H1 (cell line): ENCODE data around the gene LCT. TPM values are rescaled to one million over a fixed set of nuclear protein-coding genes. Genes with fewer than 3 reads are reported as not detected.

ENCODE experiments used
- CTCF ChIA-PET: fragments of 300-600 bp; sonication (Branson Sonifier 250); formaldehyde crosslinking; loops from one replicate; lab custom pipeline; 2021; ENCODE audit not compliant: partially characterized antibody; lab: Charles Lee
- POLR2A ChIA-PET: fragments of 300-600 bp; sonication (Branson Sonifier 250); formaldehyde crosslinking; loops from one replicate; lab custom pipeline; 2021; ENCODE audit warnings: inconsistent platforms; ENCODE audit not compliant: partially characterized antibody; lab: Charles Lee
- DNase-seq, 2 experiments: peaks; one replicate each; pipeline versions ENCODE4 v3.0.0 to v3.0.0-alpha.2; 2010 to 2022; ENCODE audit warnings: low spot score in 2 of 2, low read depth in 1 of 2, mixed read lengths in 1 of 2
- FAIRE-seq: peaks from 2 replicates; lab custom pipeline; 2011; peaks lifted over from hg19 to GRCh38; lab: Jason Lieb, UNC
- H2AFZ ChIP-seq: 2 replicates; pipeline ENCODE4 v1.8.1; 2012; ENCODE audit warnings: low read length, inconsistent platforms
- H2AK5ac ChIP-seq: 2 replicates; pipeline ENCODE4 v1.6.1; 2013; ENCODE audit warnings: low read depth, low read length
- H2BK120ac ChIP-seq: replicated peaks from 2 replicates; pipeline ENCODE3; 2013; ENCODE audit warnings: low read depth, low read length, inconsistent platforms
- H2BK12ac ChIP-seq: 2 replicates; pipeline ENCODE4 v1.6.1; 2013; ENCODE audit warnings: low read depth, low read length
- H2BK15ac ChIP-seq: 2 replicates; pipeline ENCODE4 v1.6.1; 2013; ENCODE audit warnings: low read length
- H2BK20ac ChIP-seq: 2 replicates; pipeline ENCODE4 v1.6.1; 2013; ENCODE audit warnings: low read length
- H2BK5ac ChIP-seq: 2 replicates; pipeline ENCODE4 v1.6.1; 2013; ENCODE audit warnings: low read depth, low read length
- H3K14ac ChIP-seq: 2 replicates; pipeline ENCODE4 v1.6.1; 2013; ENCODE audit warnings: inconsistent platforms; ENCODE audit not compliant: insufficient read length
- H3K18ac ChIP-seq: 2 replicates; pipeline ENCODE4 v1.6.1; 2013; ENCODE audit warnings: low read length; ENCODE audit errors: extremely low read depth
- H3K23ac ChIP-seq: 2 replicates; pipeline ENCODE4 v1.6.1; 2013; ENCODE audit warnings: inconsistent platforms; ENCODE audit not compliant: insufficient read length
- H3K23me2 ChIP-seq: 2 replicates; pipeline ENCODE4 v1.6.1; 2013; ENCODE audit warnings: low read depth, low read length
- H3K27ac ChIP-seq: 2 replicates; pipeline ENCODE4 v1.6.1; 2011; ENCODE audit warnings: low read depth, low read length, inconsistent platforms
- H3K27me3 ChIP-seq, 4 experiments: replicated peaks in 1 of 4; 1 replicate in 1 of 4; 2 replicates in 3 of 4; pipeline versions ENCODE4 v1.6.1 to v1.8.1; 2011 to 2013; ENCODE audit warnings: low read length in 3 of 4, mild to moderate bottlenecking in 3 of 4, inconsistent platforms in 2 of 4, mixed read lengths in 2 of 4, moderate library complexity in 1 of 4; ENCODE audit not compliant: control insufficient read depth in 3 of 4, insufficient read depth in 3 of 4; ENCODE audit errors: extremely low read depth in 1 of 4
- H3K36me3 ChIP-seq, 4 experiments: 2 replicates each; pipeline versions ENCODE4 v1.6.1 to v1.8.1; 2011 to 2013; ENCODE audit warnings: mild to moderate bottlenecking in 4 of 4, low read length in 3 of 4, moderate library complexity in 2 of 4, control low read depth in 1 of 4, inconsistent platforms in 1 of 4; ENCODE audit not compliant: insufficient read depth in 4 of 4, control insufficient read depth in 2 of 4
- H3K4ac ChIP-seq: replicated peaks from 2 replicates; pipeline ENCODE3; 2013; ENCODE audit warnings: low read length, low read depth, mixed read lengths, inconsistent platforms; ENCODE audit not compliant: insufficient read length
- H3K4me1 ChIP-seq, 4 experiments: replicated peaks in 1 of 4; 1 replicate in 1 of 4; 2 replicates in 3 of 4; pipeline versions ENCODE4 v1.6.1 to v1.8.1; 2011 to 2013; ENCODE audit warnings: low read length in 3 of 4, inconsistent platforms in 2 of 4, mixed read lengths in 1 of 4; ENCODE audit not compliant: insufficient read depth in 4 of 4, control insufficient read depth in 3 of 4
- H3K4me2 ChIP-seq, 2 experiments: 2 replicates each; pipeline versions ENCODE4 v1.6.1 to v1.8.1; 2011 to 2013; ENCODE audit warnings: low read depth in 2 of 2, low read length in 2 of 2, control low read depth in 1 of 2, inconsistent platforms in 1 of 2, mild to moderate bottlenecking in 1 of 2; ENCODE audit not compliant: insufficient read depth in 1 of 2
- H3K4me3 ChIP-seq, 4 experiments: fragments of 200-600, 300-600 bp in 1 of 4; sonication (generic), shearing (Covaris generic), sonication (Bioruptor Twin) in 1 of 4; 2 replicates each; pipeline versions ENCODE4 v1.5.1 to v1.8.1; 2011 to 2016; ENCODE audit warnings: low read length in 4 of 4, low read depth in 3 of 4, control low read depth in 2 of 4, inconsistent platforms in 2 of 4, mild to moderate bottlenecking in 2 of 4, mixed read lengths in 1 of 4, moderate library complexity in 1 of 4; ENCODE audit not compliant: insufficient read depth in 2 of 4; ENCODE audit errors: extremely low read depth in 1 of 4
- H3K56ac ChIP-seq: replicated peaks from 2 replicates; pipeline ENCODE3; 2013; ENCODE audit warnings: low read depth, mild to moderate bottlenecking, mixed read lengths, low read length, inconsistent platforms; ENCODE audit not compliant: insufficient read length
- H3K79me1 ChIP-seq: 2 replicates; pipeline ENCODE4 v1.6.1; 2013; ENCODE audit warnings: low read depth, low read length, control low read depth
- H3K79me2 ChIP-seq, 2 experiments: 2 replicates each; pipeline versions ENCODE4 v1.6.1 to v1.8.1; 2012 to 2013; ENCODE audit warnings: low read length in 2 of 2, mild to moderate bottlenecking in 2 of 2, inconsistent platforms in 1 of 2; ENCODE audit not compliant: insufficient read depth in 2 of 2, control insufficient read depth in 1 of 2
- H3K9ac ChIP-seq, 4 experiments: replicated peaks in 1 of 4; 1 replicate in 1 of 4; 2 replicates in 3 of 4; pipeline versions ENCODE4 v1.6.1 to v1.8.1; 2011 to 2013; ENCODE audit warnings: low read depth in 3 of 4, low read length in 3 of 4, control low read depth in 2 of 4, mild to moderate bottlenecking in 2 of 4, moderate library complexity in 2 of 4, inconsistent platforms in 1 of 4; ENCODE audit errors: extremely low read depth in 1 of 4
- H3K9me3 ChIP-seq, 2 experiments: 2 replicates each; pipeline versions ENCODE4 v1.6.1 to v1.8.1; 2012 to 2013; ENCODE audit warnings: mild to moderate bottlenecking in 2 of 2, moderate library complexity in 2 of 2, control low read depth in 1 of 2, inconsistent platforms in 1 of 2, low read depth in 1 of 2, low read length in 1 of 2, mixed read lengths in 1 of 2; ENCODE audit not compliant: insufficient read depth in 2 of 2
- H4K20me1 ChIP-seq, 2 experiments: replicated peaks in 1 of 2; 2 replicates each; pipeline versions ENCODE3 to v1.8.1; 2011 to 2013; ENCODE audit warnings: inconsistent platforms in 2 of 2, low read length in 2 of 2, mild to moderate bottlenecking in 1 of 2; ENCODE audit not compliant: insufficient read depth in 2 of 2, control insufficient read depth in 1 of 2
- H4K5ac ChIP-seq: 2 replicates; pipeline ENCODE4 v1.6.1; 2013; ENCODE audit warnings: low read length, low read depth, mixed read lengths, inconsistent platforms; ENCODE audit not compliant: insufficient read length
- H4K8ac ChIP-seq: 2 replicates; pipeline ENCODE4 v1.8.0; 2013; ENCODE audit warnings: mild to moderate bottlenecking, moderate library complexity, low read length, inconsistent platforms; ENCODE audit not compliant: insufficient read depth; ENCODE audit errors: extremely low read depth
- H4K91ac ChIP-seq: replicated peaks from 2 replicates; pipeline ENCODE3; 2013; ENCODE audit warnings: low read length, mixed read lengths, inconsistent platforms; ENCODE audit not compliant: insufficient read length
- SP1 ChIP-seq: IDR thresholded peaks from 2 replicates; pipeline ENCODE4 v1.6.1; 2011; ENCODE audit warnings: low read depth, low read length
- SP4 ChIP-seq: IDR thresholded peaks from 2 replicates; pipeline ENCODE4 v1.6.1; 2012; ENCODE audit warnings: low read length, inconsistent platforms
- WGBS, 2 experiments: shearing (Covaris generic) in 1 of 2; methylation state at CpG; one replicate each; pipeline versions ENCODE4 v1.1.6 to v1.1.7; 2013 to 2015; ENCODE audit warnings: low lambda C conversion rate in 2 of 2, mixed read lengths in 2 of 2, inconsistent platforms in 1 of 2, low coverage in 1 of 2, missing lambda C conversion rate in 1 of 2; ENCODE audit not compliant: insufficient replicate concordance in 2 of 2, insufficient coverage in 1 of 2, insufficient read length in 1 of 2; ENCODE audit errors: extremely low coverage in 1 of 2, missing lambda C conversion rate in 1 of 2; 5-methylcytosine and 5-hydroxymethylcytosine counted together
- polyA plus RNA-seq, 7 experiments: library from polyadenylated mRNA; depleted of rRNA in 3 of 7; stranded (reverse) in 5 of 7; unstranded in 2 of 7; fragments of >200 nt in 5 of 7; fragments of 200-250 nt in 2 of 7; gene quantifications; 1 replicate in 5 of 7; 2 replicates in 1 of 7; 4 replicates in 1 of 7; pipeline versions ENCODE4 v1.2.1 to v1.2.3, GENCODE V29; 2011 to 2013; ENCODE audit warnings: missing spikeins in 2 of 7, mixed read lengths in 2 of 7
- total RNA-seq: library from RNA; stranded (reverse); fragmentation: NEBNext Ultra II Directional; extraction: Animal tissue kit (Norgen Biotek cat#: 25700); gene quantifications from 2 replicates; pipeline ENCODE4 v1.2.1, GENCODE V29; 2021

Gene LCT
- total and polyA plus RNA-seq, 2 of the 8 experiments (the other 6 are each of a cell fraction or from before 2014, with no cell fraction given), result 0.06 TPM; not detected in 1

DNA sequence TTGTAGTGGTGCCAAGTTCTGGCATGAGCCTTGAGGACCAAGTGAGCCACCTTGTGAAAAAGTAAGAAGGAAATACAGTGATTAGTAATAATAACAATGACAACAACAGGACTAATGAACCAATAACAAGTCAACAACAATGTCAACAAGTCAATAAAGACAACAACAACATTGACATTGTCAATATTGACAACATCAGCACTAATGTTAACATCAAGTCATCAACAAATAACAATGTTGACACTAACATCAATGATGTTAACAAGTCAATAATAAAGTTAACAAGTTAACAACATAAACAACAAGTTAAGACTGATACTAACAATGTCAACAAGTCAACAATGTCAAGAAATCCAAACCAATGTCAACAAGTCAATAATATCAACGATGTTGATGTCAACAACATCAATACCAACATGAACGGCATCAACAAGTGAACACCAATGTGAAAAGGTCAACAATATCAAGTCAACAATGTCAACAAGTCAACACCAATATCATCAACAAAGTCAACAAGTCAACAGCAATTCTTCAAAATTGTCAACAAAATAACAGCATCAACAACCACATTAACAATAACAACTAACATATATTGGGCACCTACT is 24.0 kb downstream of the LCT start:
- Histone ChIP-seq H4K91ac (no peak overlapping the region), H3K79me2 (no peaks in the 10 kb centered on the region), H2AK5ac (no peak overlapping the region), H3K9ac (no peak overlapping the region), H2BK120ac (no peak overlapping the region), H3K27ac (no peak overlapping the region), H3K9me3 (no peaks in the 10 kb centered on the region), H2BK20ac (no peak overlapping the region), H3K27me3 (no peaks in the 10 kb centered on the region), H3K23me2 (no peaks in the 10 kb centered on the region), H2BK5ac (no peak overlapping the region), H3K79me1 (no peaks in the 10 kb centered on the region), H3K23ac (no peak overlapping the region), H2BK15ac (no peak overlapping the region), H4K5ac (no peak overlapping the region), H4K20me1 (no peaks in the 10 kb centered on the region), H3K56ac (no peak overlapping the region)
- 81% methylated on average over 2 of the region's 2 CpGs; no CpG with 5 or more reads in 1 of the 2 experiments for WGBS, 2 experiments
- POLR2A ChIA-PET, result no interaction called here
- TF ChIP-seq SP1 (no peak), SP4 (no peak)
- TF ChIP-seq, all 59 proteins: peak for 0
- DNase-seq (no peak), FAIRE-seq (no peak)
- H3K4me3 ChIP-seq, result no peak overlapping the region
- no peak overlapping the region for H3K4ac ChIP-seq
- CTCF ChIA-PET, result interaction anchor here (0.9 to 2.4 kb wide), 3 partner anchors 11 to 15 kb away, joined by 3 to 22 read pairs (median 7); no protein-coding TSS in a partner anchor
- no peak overlapping the region for H4K8ac ChIP-seq
- no peaks in the 10 kb centered on the region; a peak in 1 of 7 replicates for H3K4me1 ChIP-seq
- H2AFZ ChIP-seq, result no peak overlapping the region
- no peak overlapping the region for H3K18ac ChIP-seq
- H3K36me3 ChIP-seq, result no peaks in the 10 kb centered on the region
- H2BK12ac ChIP-seq, result no peak overlapping the region
- H3K14ac ChIP-seq, result no peak overlapping the region
- no peak overlapping the region for H3K4me2 ChIP-seq
